Peyer's patch (tissue), 4 donors: Measurements from ENCODE around the gene MERTK.

Source experiments
- POLR2A ChIP-seq, 2 donors: fragments of 450-650 bp; IDR thresholded peaks; one replicate each; pipeline ENCODE4 v1.5.1; 2017; ENCODE audit warnings: antibody characterized with exemption in 2 of 2, mild to moderate bottlenecking in 2 of 2, moderate library complexity in 2 of 2
- TF ChIP-seq, protein P1 (sequence below), 6 experiments: fragments of 450-650 bp in 4 of 6; fragments of 200-600 bp in 2 of 6; sonication (generic) in 1 of 6; IDR thresholded peaks; one replicate each; pipeline ENCODE4 v1.5.1; 2017 to 2019; ENCODE audit warnings: antibody characterized with exemption in 6 of 6, mild to moderate bottlenecking in 3 of 6, moderate library complexity in 1 of 6

DNA sequence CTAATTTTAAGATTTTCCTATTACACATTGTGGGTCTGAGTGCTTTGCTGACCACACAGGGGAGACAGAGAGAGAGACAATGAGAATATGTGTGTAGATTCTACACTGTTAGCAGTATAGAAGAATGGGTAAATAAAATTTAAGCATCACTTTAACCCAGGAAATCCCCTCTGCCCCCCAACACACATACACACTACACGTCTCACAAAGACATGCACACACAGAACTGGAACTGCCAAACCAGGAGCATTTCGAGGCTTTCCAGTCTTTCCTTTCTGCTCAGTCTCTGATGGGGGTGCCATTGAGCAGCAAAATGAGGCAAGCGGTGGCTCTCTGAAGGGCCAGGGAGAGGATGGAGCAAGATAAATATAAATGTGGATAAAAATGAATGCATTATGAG is 2.5 kb downstream of the MERTK start:
- TF ChIP-seq, protein P1, sequence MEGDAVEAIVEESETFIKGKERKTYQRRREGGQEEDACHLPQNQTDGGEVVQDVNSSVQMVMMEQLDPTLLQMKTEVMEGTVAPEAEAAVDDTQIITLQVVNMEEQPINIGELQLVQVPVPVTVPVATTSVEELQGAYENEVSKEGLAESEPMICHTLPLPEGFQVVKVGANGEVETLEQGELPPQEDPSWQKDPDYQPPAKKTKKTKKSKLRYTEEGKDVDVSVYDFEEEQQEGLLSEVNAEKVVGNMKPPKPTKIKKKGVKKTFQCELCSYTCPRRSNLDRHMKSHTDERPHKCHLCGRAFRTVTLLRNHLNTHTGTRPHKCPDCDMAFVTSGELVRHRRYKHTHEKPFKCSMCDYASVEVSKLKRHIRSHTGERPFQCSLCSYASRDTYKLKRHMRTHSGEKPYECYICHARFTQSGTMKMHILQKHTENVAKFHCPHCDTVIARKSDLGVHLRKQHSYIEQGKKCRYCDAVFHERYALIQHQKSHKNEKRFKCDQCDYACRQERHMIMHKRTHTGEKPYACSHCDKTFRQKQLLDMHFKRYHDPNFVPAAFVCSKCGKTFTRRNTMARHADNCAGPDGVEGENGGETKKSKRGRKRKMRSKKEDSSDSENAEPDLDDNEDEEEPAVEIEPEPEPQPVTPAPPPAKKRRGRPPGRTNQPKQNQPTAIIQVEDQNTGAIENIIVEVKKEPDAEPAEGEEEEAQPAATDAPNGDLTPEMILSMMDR (IDR thresholded peaks at IDR 0.05), result peak in 3 of 6 experiments; percentile 8 to 46 (median 32)
- no peak for TF ChIP-seq POLR2A (IDR thresholded peaks at IDR 0.05)
